Adrenal gland (tissue), 5 donors: ENCODE results near the gene KCNMA1.

Experiments
- POLR2A ChIP-seq, 2 donors: fragments of 450-650 bp; IDR thresholded peaks; one replicate each; pipeline ENCODE4 v1.6.1; 2017; ENCODE audit warnings: antibody characterized with exemption in 2 of 2, mild to moderate bottlenecking in 2 of 2, moderate library complexity in 1 of 2
- TF ChIP-seq, protein P1 (sequence below), 6 experiments: fragments of 450-650 bp in 4 of 6; fragments of 200-600 bp in 2 of 6; sonication (generic) in 1 of 6; IDR thresholded peaks; 1 replicate in 5 of 6; 2 replicates in 1 of 6; pipeline versions ENCODE4 v1.5.1 to v1.8.0; 2016 to 2021; ENCODE audit warnings: antibody characterized with exemption in 6 of 6, mild to moderate bottlenecking in 2 of 6, moderate library complexity in 1 of 6
- donor health status: DM: no; HTN: no; CAD: no.

GRCh38 chr10:77633376-77633775, 4.2 kb downstream of the KCNMA1 start:
- TF ChIP-seq POLR2A (IDR thresholded peaks at IDR 0.05): no peak
- TF ChIP-seq, protein P1, sequence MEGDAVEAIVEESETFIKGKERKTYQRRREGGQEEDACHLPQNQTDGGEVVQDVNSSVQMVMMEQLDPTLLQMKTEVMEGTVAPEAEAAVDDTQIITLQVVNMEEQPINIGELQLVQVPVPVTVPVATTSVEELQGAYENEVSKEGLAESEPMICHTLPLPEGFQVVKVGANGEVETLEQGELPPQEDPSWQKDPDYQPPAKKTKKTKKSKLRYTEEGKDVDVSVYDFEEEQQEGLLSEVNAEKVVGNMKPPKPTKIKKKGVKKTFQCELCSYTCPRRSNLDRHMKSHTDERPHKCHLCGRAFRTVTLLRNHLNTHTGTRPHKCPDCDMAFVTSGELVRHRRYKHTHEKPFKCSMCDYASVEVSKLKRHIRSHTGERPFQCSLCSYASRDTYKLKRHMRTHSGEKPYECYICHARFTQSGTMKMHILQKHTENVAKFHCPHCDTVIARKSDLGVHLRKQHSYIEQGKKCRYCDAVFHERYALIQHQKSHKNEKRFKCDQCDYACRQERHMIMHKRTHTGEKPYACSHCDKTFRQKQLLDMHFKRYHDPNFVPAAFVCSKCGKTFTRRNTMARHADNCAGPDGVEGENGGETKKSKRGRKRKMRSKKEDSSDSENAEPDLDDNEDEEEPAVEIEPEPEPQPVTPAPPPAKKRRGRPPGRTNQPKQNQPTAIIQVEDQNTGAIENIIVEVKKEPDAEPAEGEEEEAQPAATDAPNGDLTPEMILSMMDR (IDR thresholded peaks at IDR 0.05): no peak
